GM23338 (cell line): ENCODE results near the gene SH3RF2. TPM values are rescaled to one million over a fixed set of nuclear protein-coding genes. Genes with fewer than 3 reads are reported as not detected.

Source experiments
- ATAC-seq: fragments of 200-7000 bp; cut with Tn5 transposase; 3 replicates; pipeline ENCODE4 v1.9.1; 2020
- DNase-seq: peaks from one replicate; pipeline ENCODE4 v3.0.0-alpha.2; 2015; ENCODE audit warnings: low spot score
- H2AFZ ChIP-seq: fragments of 200-600 bp; sonication (generic); 2 replicates; pipeline ENCODE4 v1.8.0; 2016; ENCODE audit warnings: antibody characterized with exemption, mild to moderate bottlenecking, moderate library complexity
- H3F3A ChIP-seq: fragments of 200-600 bp; sonication (generic); replicated peaks from 2 replicates; pipeline ENCODE4 v1.8.0; 2017; ENCODE audit warnings: antibody characterized with exemption, mixed run types, low read depth
- H3K27ac ChIP-seq: fragments of 200-600 bp; sonication (generic); 2 replicates; pipeline ENCODE4 v1.6.1; 2016; ENCODE audit warnings: low read depth
- H3K27me3 ChIP-seq: fragments of 200-600 bp; sonication (generic); 2 replicates; pipeline ENCODE4 v1.8.0; 2016; ENCODE audit warnings: mild to moderate bottlenecking, mixed run types, moderate library complexity; ENCODE audit not compliant: insufficient read depth
- H3K36me3 ChIP-seq: fragments of 200-600 bp; sonication (generic); 2 replicates; pipeline ENCODE4 v1.8.0; 2016; ENCODE audit warnings: mild to moderate bottlenecking; ENCODE audit not compliant: insufficient read depth
- H3K4me1 ChIP-seq: fragments of 200-600 bp; sonication (generic); 2 replicates; pipeline ENCODE4 v1.8.0; 2016; ENCODE audit warnings: mild to moderate bottlenecking, moderate library complexity; ENCODE audit not compliant: insufficient read depth
- H3K4me2 ChIP-seq: fragments of 200-600 bp; sonication (generic); 2 replicates; pipeline ENCODE4 v1.7.1; 2017; ENCODE audit warnings: mixed run types
- H3K4me3 ChIP-seq: fragments of 200-600 bp; sonication (generic); 2 replicates; pipeline ENCODE4 v1.6.1; 2016; ENCODE audit warnings: mixed run types
- H3K79me2 ChIP-seq: fragments of 200-600 bp; sonication (generic); replicated peaks from 2 replicates; pipeline ENCODE4 v1.8.0; 2017; ENCODE audit warnings: mild to moderate bottlenecking; ENCODE audit not compliant: insufficient read depth
- H3K9me2 ChIP-seq: fragments of 200-600 bp; sonication (generic); 2 replicates; pipeline ENCODE4 v1.8.0; 2017; ENCODE audit not compliant: insufficient read depth
- H4K20me1 ChIP-seq: fragments of 200-600 bp; sonication (generic); replicated peaks from 2 replicates; pipeline ENCODE4 v1.8.0; 2017; ENCODE audit warnings: mild to moderate bottlenecking; ENCODE audit not compliant: insufficient read depth
- H3K27ac Mint-ChIP-seq: 2 replicates; pipeline ENCODE4 v1.8.0; 2020; ENCODE audit warnings: inconsistent platforms, mild to moderate bottlenecking, moderate library complexity, mixed read lengths
- H3K27me3 Mint-ChIP-seq: 3 replicates; pipeline ENCODE4 v1.8.0; 2022; ENCODE audit warnings: low read depth, mild to moderate bottlenecking, moderate library complexity, mixed read lengths, inconsistent platforms; ENCODE audit not compliant: insufficient read depth, poor library complexity
- H3K36me3 Mint-ChIP-seq: 3 replicates; pipeline ENCODE4 v1.8.0; 2021; ENCODE audit warnings: low read depth, mild to moderate bottlenecking, inconsistent platforms, moderate library complexity, mixed read lengths
- H3K4me1 Mint-ChIP-seq: 3 replicates; pipeline ENCODE4 v1.8.0; 2020; ENCODE audit warnings: mild to moderate bottlenecking, inconsistent platforms, mixed read lengths
- H3K4me3 Mint-ChIP-seq: 3 replicates; pipeline ENCODE4 v1.8.0; 2021; ENCODE audit warnings: moderate library complexity, mild to moderate bottlenecking, inconsistent platforms, mixed read lengths
- H3K9me3 Mint-ChIP-seq: 3 replicates; pipeline ENCODE4 v1.8.0; 2020; ENCODE audit warnings: moderate library complexity, mild to moderate bottlenecking, inconsistent platforms, mixed read lengths
- CREB1 ChIP-seq: fragments of 250-450 bp; sonication (Bioruptor Pico); IDR thresholded peaks from 2 replicates; pipeline ENCODE4 v1.5.0; 2020; ENCODE audit warnings: low read depth, mild to moderate bottlenecking, moderate library complexity
- EZH2phosphoT487 ChIP-seq: fragments of 200-600 bp; sonication (generic); IDR thresholded peaks from one replicate; pipeline ENCODE4 v1.8.1; 2018; ENCODE audit warnings: antibody characterized with exemption; ENCODE audit not compliant: unreplicated experiment
- POLR2AphosphoS5 ChIP-seq: IDR thresholded peaks from 2 replicates; pipeline ENCODE4 v1.6.1; 2016; ENCODE audit warnings: antibody characterized with exemption, low read depth
- ZNF114 ChIP-seq: fragments of 250-450 bp; sonication (Bioruptor Pico); IDR thresholded peaks from 2 replicates; pipeline ENCODE4 v1.5.0; 2020; ENCODE audit warnings: mild to moderate bottlenecking, moderate library complexity
- ZNF331 ChIP-seq: fragments of 250-450 bp; sonication (Bioruptor Pico); IDR thresholded peaks from 2 replicates; pipeline ENCODE4 v1.5.0; 2020; ENCODE audit warnings: low read depth, mild to moderate bottlenecking, moderate library complexity
- polyA plus RNA-seq: library from polyadenylated mRNA; unstranded; fragments of >200 nt; fragmentation: Nextera tagmentation; extraction: Ambion mirVana; gene quantifications from 2 replicates; pipeline ENCODE4 v1.2.1, GENCODE V29; 2016
- total RNA-seq: library from RNA; depleted of rRNA; stranded (reverse); fragments of >200 nt; shearing (Covaris generic); gene quantifications from 2 replicates; pipeline ENCODE4 v1.2.3, GENCODE V29; 2014
- TF ChIP-seq, protein P1 (sequence below): fragments of 250-450 bp; sonication (Bioruptor Pico); IDR thresholded peaks from 2 replicates; pipeline ENCODE4 v1.5.0; 2020; ENCODE audit warnings: mild to moderate bottlenecking, moderate library complexity
- TF ChIP-seq, protein P2 (sequence below), 2 experiments: fragments of 200-600 bp in 1 of 2; sonication (generic) in 1 of 2; conservative IDR thresholded peaks; 2 replicates each; pipeline versions ENCODE4 v1.5.1 to v1.6.1; 2016 to 2017; ENCODE audit warnings: antibody characterized with exemption in 2 of 2, low read depth in 2 of 2, mild to moderate bottlenecking in 2 of 2, moderate library complexity in 1 of 2

SH3RF2 gene
- total and polyA plus RNA-seq, 2 experiments from 2014 or later, result 1.7 to 2.4 TPM

DNA sequence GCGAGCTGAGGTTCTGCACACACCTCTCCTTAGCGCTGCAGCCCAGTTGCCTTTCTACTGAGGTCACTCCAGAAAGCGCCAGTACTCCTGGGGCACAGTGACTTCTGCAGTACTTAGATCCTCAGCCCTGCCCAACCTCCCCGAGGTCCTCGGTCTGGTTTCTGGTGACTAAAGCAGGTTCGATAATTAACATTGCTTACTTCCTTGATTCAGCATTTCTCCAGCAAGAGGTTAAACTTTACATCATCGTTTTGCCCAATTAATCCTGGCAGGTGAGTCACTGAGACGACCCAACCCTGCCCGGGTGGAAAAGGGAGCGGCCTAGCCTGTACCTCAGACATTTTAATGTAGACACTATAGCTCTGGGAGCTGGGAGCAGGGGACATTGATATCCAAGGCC is 91.4 kb downstream of the SH3RF2 start (continued):
- TF ChIP-seq, protein P1, sequence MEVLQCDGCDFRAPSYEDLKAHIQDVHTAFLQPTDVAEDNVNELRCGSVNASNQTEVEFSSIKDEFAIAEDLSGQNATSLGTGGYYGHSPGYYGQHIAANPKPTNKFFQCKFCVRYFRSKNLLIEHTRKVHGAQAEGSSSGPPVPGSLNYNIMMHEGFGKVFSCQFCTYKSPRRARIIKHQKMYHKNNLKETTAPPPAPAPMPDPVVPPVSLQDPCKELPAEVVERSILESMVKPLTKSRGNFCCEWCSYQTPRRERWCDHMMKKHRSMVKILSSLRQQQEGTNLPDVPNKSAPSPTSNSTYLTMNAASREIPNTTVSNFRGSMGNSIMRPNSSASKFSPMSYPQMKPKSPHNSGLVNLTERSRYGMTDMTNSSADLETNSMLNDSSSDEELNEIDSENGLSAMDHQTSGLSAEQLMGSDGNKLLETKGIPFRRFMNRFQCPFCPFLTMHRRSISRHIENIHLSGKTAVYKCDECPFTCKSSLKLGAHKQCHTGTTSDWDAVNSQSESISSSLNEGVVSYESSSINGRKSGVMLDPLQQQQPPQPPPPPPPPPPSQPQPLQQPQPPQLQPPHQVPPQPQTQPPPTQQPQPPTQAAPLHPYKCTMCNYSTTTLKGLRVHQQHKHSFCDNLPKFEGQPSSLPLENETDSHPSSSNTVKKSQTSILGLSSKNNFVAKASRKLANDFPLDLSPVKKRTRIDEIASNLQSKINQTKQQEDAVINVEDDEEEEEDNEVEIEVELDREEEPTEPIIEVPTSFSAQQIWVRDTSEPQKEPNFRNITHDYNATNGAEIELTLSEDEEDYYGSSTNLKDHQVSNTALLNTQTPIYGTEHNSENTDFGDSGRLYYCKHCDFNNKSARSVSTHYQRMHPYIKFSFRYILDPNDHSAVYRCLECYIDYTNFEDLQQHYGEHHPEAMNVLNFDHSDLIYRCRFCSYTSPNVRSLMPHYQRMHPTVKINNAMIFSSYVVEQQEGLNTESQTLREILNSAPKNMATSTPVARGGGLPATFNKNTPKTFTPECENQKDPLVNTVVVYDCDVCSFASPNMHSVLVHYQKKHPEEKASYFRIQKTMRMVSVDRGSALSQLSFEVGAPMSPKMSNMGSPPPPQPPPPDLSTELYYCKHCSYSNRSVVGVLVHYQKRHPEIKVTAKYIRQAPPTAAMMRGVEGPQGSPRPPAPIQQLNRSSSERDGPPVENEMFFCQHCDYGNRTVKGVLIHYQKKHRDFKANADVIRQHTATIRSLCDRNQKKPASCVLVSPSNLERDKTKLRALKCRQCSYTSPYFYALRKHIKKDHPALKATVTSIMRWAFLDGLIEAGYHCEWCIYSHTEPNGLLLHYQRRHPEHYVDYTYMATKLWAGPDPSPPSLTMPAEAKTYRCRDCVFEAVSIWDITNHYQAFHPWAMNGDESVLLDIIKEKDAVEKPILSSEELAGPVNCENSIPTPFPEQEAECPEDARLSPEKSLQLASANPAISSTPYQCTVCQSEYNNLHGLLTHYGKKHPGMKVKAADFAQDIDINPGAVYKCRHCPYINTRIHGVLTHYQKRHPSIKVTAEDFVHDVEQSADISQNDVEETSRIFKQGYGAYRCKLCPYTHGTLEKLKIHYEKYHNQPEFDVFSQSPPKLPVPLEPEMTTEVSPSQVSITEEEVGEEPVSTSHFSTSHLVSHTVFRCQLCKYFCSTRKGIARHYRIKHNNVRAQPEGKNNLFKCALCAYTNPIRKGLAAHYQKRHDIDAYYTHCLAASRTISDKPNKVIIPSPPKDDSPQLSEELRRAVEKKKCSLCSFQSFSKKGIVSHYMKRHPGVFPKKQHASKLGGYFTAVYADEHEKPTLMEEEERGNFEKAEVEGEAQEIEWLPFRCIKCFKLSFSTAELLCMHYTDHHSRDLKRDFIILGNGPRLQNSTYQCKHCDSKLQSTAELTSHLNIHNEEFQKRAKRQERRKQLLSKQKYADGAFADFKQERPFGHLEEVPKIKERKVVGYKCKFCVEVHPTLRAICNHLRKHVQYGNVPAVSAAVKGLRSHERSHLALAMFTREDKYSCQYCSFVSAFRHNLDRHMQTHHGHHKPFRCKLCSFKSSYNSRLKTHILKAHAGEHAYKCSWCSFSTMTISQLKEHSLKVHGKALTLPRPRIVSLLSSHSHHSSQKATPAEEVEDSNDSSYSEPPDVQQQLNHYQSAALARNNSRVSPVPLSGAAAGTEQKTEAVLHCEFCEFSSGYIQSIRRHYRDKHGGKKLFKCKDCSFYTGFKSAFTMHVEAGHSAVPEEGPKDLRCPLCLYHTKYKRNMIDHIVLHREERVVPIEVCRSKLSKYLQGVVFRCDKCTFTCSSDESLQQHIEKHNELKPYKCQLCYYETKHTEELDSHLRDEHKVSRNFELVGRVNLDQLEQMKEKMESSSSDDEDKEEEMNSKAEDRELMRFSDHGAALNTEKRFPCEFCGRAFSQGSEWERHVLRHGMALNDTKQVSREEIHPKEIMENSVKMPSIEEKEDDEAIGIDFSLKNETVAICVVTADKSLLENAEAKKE, result no peak
- no peak for TF ChIP-seq EZH2phosphoT487
- no peak for TF ChIP-seq ZNF331 (CRISPR knock-in tag)
- TF ChIP-seq, protein P2, sequence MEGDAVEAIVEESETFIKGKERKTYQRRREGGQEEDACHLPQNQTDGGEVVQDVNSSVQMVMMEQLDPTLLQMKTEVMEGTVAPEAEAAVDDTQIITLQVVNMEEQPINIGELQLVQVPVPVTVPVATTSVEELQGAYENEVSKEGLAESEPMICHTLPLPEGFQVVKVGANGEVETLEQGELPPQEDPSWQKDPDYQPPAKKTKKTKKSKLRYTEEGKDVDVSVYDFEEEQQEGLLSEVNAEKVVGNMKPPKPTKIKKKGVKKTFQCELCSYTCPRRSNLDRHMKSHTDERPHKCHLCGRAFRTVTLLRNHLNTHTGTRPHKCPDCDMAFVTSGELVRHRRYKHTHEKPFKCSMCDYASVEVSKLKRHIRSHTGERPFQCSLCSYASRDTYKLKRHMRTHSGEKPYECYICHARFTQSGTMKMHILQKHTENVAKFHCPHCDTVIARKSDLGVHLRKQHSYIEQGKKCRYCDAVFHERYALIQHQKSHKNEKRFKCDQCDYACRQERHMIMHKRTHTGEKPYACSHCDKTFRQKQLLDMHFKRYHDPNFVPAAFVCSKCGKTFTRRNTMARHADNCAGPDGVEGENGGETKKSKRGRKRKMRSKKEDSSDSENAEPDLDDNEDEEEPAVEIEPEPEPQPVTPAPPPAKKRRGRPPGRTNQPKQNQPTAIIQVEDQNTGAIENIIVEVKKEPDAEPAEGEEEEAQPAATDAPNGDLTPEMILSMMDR (conservative IDR thresholded peaks at IDR 0.05; ENCODE audit: low read depth in 2 of 2), result no peak
- TF ChIP-seq ZNF114 (CRISPR knock-in tag), result no peak

DNA sequence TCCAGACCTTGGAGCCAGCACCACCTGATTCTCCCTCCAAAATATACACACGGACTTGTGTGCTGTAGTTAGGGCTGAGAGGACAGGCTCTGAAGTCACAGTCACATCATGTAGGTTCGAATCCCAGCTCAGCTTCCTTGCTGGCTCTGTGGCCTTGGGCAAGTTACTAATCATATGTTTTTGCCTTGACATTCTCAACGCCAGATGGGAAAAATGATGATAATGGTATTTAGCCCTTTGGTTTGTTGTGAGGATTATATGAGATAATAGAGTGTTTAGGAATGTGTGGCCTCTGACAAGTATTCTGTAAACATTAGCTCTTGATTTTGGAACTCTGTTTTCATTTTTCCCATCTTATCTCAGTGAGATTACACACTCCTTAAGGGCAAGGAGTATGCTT is 96.5 kb downstream of the SH3RF2 start:
- H3K9me2 ChIP-seq, result 0 out of 2 replicates have a peak, but pooled peaks cover 7% of the 10 kb centered on the region
- H3K4me3 Mint-ChIP-seq, result no peak overlapping the region
- no peak for DNase-seq
- H3K27me3 ChIP-seq, result no peaks in the 10 kb centered on the region
- H4K20me1 ChIP-seq, result no peaks in the 10 kb centered on the region
- H3K4me2 ChIP-seq, result no peak overlapping the region
- H3K4me1 Mint-ChIP-seq, result peaks cover 10% of the 10 kb centered on the region; the same call in 2 of the 3 replicates
- H2AFZ ChIP-seq, result no peak overlapping the region
- no peak overlapping the region for H3K27ac Mint-ChIP-seq
- 0 out of 2 replicates have a peak, but pooled peaks cover 2% of the 10 kb centered on the region for H3F3A ChIP-seq
- no peak for ATAC-seq
- H3K4me1 ChIP-seq, result peaks cover 4% of the 10 kb centered on the region; the same call in 1 of the 2 replicates
- no peaks in the 10 kb centered on the region for H3K36me3 Mint-ChIP-seq
- H3K4me3 ChIP-seq, result no peak overlapping the region
- H3K79me2 ChIP-seq, result no peaks in the 10 kb centered on the region
- H3K27ac ChIP-seq, result no peak overlapping the region
- no peaks in the 10 kb centered on the region for H3K9me3 Mint-ChIP-seq
- H3K36me3 ChIP-seq, result no peaks in the 10 kb centered on the region; the same call in 1 of the 2 replicates
- peaks cover 3% of the 10 kb centered on the region for H3K27me3 Mint-ChIP-seq
- no peak for TF ChIP-seq POLR2AphosphoS5
- TF ChIP-seq, protein P2 (conservative IDR thresholded peaks at IDR 0.05; ENCODE audit: low read depth in 2 of 2), result no peak
- no peak for TF ChIP-seq ZNF114 (CRISPR knock-in tag)
- no peak for TF ChIP-seq CREB1 (CRISPR knock-in tag)
